Measurements from ENCODE around the gene ARID5B. TPM values are rescaled to one million over a fixed set of nuclear protein-coding genes. Genes with fewer than 3 reads are reported as not detected.
A peak's percentile ranks its signal among the peaks of the same experiment; 100 is the strongest.

The ARID5B gene
- total RNA-seq, 1 donor from 2014 or later = 12.9 TPM

- no peak for ATAC-seq
- intact Hi-C loops (cut with micrococcal nuclease) = no loop called here
Observed at GRCh38 chr10:61995220-61995503, 93.7 kb downstream of the ARID5B start.

GRCh38 chr10:61998937-61999336, 97.4 kb downstream of the ARID5B start:
- intact Hi-C loops (cut with micrococcal nuclease) = no loop called here
- ATAC-seq = no peak

More at GRCh38 chr10:61995220-61995503, 93.7 kb downstream of the ARID5B start:
- no peak for DNase-seq

GRCh38 chr10:62000037-62000603, 98.6 kb downstream of the ARID5B start:
- ATAC-seq = no peak
- intact Hi-C loops (cut with micrococcal nuclease) = no loop called here
- DNase-seq = no peak

More at GRCh38 chr10:61998937-61999336, 97.4 kb downstream of the ARID5B start:
- DNase-seq = no peak

GRCh38 chr10:62000726-62001125, 99.2 kb downstream of the ARID5B start:
- ATAC-seq (no peak), DNase-seq (no peak)
- intact Hi-C loops (cut with micrococcal nuclease) = no loop called here

GRCh38 chr10:62001898-62002297, 100.4 kb downstream of the ARID5B start:
- intact Hi-C loops (cut with micrococcal nuclease) = no loop called here
- no peak for DNase-seq
- ATAC-seq = no peak

- intact Hi-C loops (cut with micrococcal nuclease) = no loop called here
- DNase-seq = no peak
- no peak for ATAC-seq
Observed at GRCh38 chr10:62002753-62003152, 101.3 kb downstream of the ARID5B start.

- no peak for ATAC-seq
- no peak for DNase-seq
- intact Hi-C loops (cut with micrococcal nuclease) = no loop called here
Observed at GRCh38 chr10:62004042-62004441, 102.5 kb downstream of the ARID5B start.

GRCh38 chr10:62005281-62005680, 103.8 kb downstream of the ARID5B start:
- ATAC-seq (peak; percentile 11), DNase-seq (no peak)
- intact Hi-C loops (cut with micrococcal nuclease) = no loop called here

- ATAC-seq (no peak), DNase-seq (no peak)
- intact Hi-C loops (cut with micrococcal nuclease) = no loop called here
Observed at GRCh38 chr10:62005687-62006086, 104.2 kb downstream of the ARID5B start.

GRCh38 chr10:62007145-62007544, 105.6 kb downstream of the ARID5B start:
- intact Hi-C loops (cut with micrococcal nuclease) = no loop called here
- ATAC-seq = no peak

GRCh38 chr10:62008196-62008595, 106.7 kb downstream of the ARID5B start:
- ATAC-seq (no peak), DNase-seq (no peak)
- intact Hi-C loops (cut with micrococcal nuclease) = no loop called here

More at GRCh38 chr10:62007145-62007544, 105.6 kb downstream of the ARID5B start:
- no peak for DNase-seq

GRCh38 chr10:62008946-62009345, 107.4 kb downstream of the ARID5B start:
- no peak for DNase-seq
- no peak for ATAC-seq
- intact Hi-C loops (cut with micrococcal nuclease) = no loop called here

- no peak for ATAC-seq
- intact Hi-C loops (cut with micrococcal nuclease) = no loop called here
- no peak for DNase-seq
Observed at GRCh38 chr10:62010366-62010765, 108.9 kb downstream of the ARID5B start.

- DNase-seq (no peak), ATAC-seq (no peak)
- intact Hi-C loops (cut with micrococcal nuclease) = no loop called here
Observed at GRCh38 chr10:62011558-62011957, 110.1 kb downstream of the ARID5B start.

- DNase-seq = no peak
- no peak for ATAC-seq
- intact Hi-C loops (cut with micrococcal nuclease) = no loop called here
Observed at GRCh38 chr10:62012318-62012717, 110.8 kb downstream of the ARID5B start.

- intact Hi-C loops (cut with micrococcal nuclease) = no loop called here
- ATAC-seq = no peak
Observed at GRCh38 chr10:62014510-62014909, 113.0 kb downstream of the ARID5B start.

GRCh38 chr10:62015994-62016393, 114.5 kb downstream of the ARID5B start:
- DNase-seq (no peak), ATAC-seq (peak; percentile 86)
- intact Hi-C loops (cut with micrococcal nuclease) = no loop called here

More at GRCh38 chr10:62014510-62014909, 113.0 kb downstream of the ARID5B start:
- DNase-seq = no peak

GRCh38 chr10:62016623-62017490, 115.4 kb downstream of the ARID5B start:
- peak; percentile 57 for ATAC-seq
- DNase-seq = no peak
- intact Hi-C loops (cut with micrococcal nuclease) = no loop called here

- DNase-seq = no peak
- intact Hi-C loops (cut with micrococcal nuclease) = no loop called here
- no peak for ATAC-seq
Observed at GRCh38 chr10:62017491-62017870, 116.0 kb downstream of the ARID5B start.

GRCh38 chr10:62018131-62018911, 116.8 kb downstream of the ARID5B start:
- DNase-seq = no peak
- intact Hi-C loops (cut with micrococcal nuclease) = no loop called here

More at GRCh38 chr10:62018131-62018911, 116.8 kb downstream of the ARID5B start:
- ATAC-seq = no peak

Data from left ventricle myocardium superior (tissue), 1 donor.